Fibroblast of the aortic adventitia (primary cell): Measurements from ENCODE around the gene FGD2. TPM values are rescaled to one million over a fixed set of nuclear protein-coding genes. Genes with fewer than 3 reads are reported as not detected.

Source experiments
- DNase-seq: peaks from one replicate; pipeline ENCODE4 v3.0.0-alpha.2; 2010; ENCODE audit warnings: low read depth
- H3K4me3 ChIP-seq: 2 replicates; pipeline ENCODE4 v1.5.1; 2011; ENCODE audit warnings: low read depth, mild to moderate bottlenecking, control low read depth, low read length, moderate library complexity
- CTCF ChIP-seq: IDR thresholded peaks from 2 replicates; pipeline ENCODE4 v1.5.1; 2011; ENCODE audit warnings: mild to moderate bottlenecking, low read length, control low read depth, inconsistent platforms; ENCODE audit not compliant: insufficient read depth
- total RNA-seq: library from RNA; depleted of rRNA; stranded (reverse); fragments of >200 nt; gene quantifications from 2 replicates; pipeline ENCODE4 v1.2.3, GENCODE V29; 2012; ENCODE audit warnings: low replicate concordance

Gene FGD2
- total RNA-seq, 1 donor, result not detected

- TF ChIP-seq CTCF, result no peak
- no peak for DNase-seq
Measured at GRCh38 chr6:37019065-37019450, 13.6 kb downstream of the FGD2 start.

GRCh38 chr6:37020381-37020780 lies 14.9 kb downstream of the FGD2 start:
- no peak for TF ChIP-seq CTCF
- DNase-seq, result no peak
- H3K4me3 ChIP-seq, result no peak overlapping the region

More at GRCh38 chr6:37019065-37019450, 13.6 kb downstream of the FGD2 start:
- no peak overlapping the region for H3K4me3 ChIP-seq

GRCh38 chr6:37020812-37021211 lies 15.4 kb downstream of the FGD2 start:
- H3K4me3 ChIP-seq, result no peak overlapping the region
- DNase-seq, result no peak
- no peak for TF ChIP-seq CTCF

- peak; percentile 72 for TF ChIP-seq CTCF
- peak; percentile 62 for DNase-seq
- no peak overlapping the region for H3K4me3 ChIP-seq
Measured at GRCh38 chr6:37021356-37022129, 16.1 kb downstream of the FGD2 start.

- no peak for TF ChIP-seq CTCF
- H3K4me3 ChIP-seq, result no peak overlapping the region
- DNase-seq, result no peak
Measured at GRCh38 chr6:37022135-37022863, 16.8 kb downstream of the FGD2 start.

GRCh38 chr6:37024656-37025337 lies 19.3 kb downstream of the FGD2 start:
- H3K4me3 ChIP-seq, result no peak overlapping the region
- TF ChIP-seq CTCF, result no peak
- no peak for DNase-seq
